Prostate gland (tissue), 2 donors: ENCODE results near the gene P2RY2. TPM values are rescaled to one million over a fixed set of nuclear protein-coding genes. Genes with fewer than 3 reads are reported as not detected.

Experiments
- DNase-seq: peaks from one replicate; pipeline ENCODE4 v3.0.0-alpha.2; 2019; ENCODE audit warnings: low spot score
- H3K27ac ChIP-seq, 2 donors: fragments of 200-600 bp; sonication (generic); 2 replicates each; pipeline ENCODE4 v1.5.1; 2017 to 2019
- H3K27me3 ChIP-seq: fragments of 200-600 bp; sonication (generic); replicated peaks from 2 replicates; pipeline ENCODE4 v1.5.1; 2019; ENCODE audit not compliant: insufficient read depth
- H3K36me3 ChIP-seq, 2 donors: fragments of 200-600 bp; sonication (generic); 1 replicate in 1 of 2; 2 replicates in 1 of 2; pipeline versions ENCODE4 v1.5.1 to v1.8.1; 2017 to 2019
- H3K4me1 ChIP-seq: fragments of 200-600 bp; sonication (generic); replicated peaks from 2 replicates; pipeline ENCODE4 v1.5.1; 2019
- H3K4me3 ChIP-seq, 2 donors: fragments of 200-600 bp; sonication (generic); 2 replicates each; pipeline ENCODE4 v1.5.1; 2017 to 2019
- H3K9me3 ChIP-seq: fragments of 200-600 bp; sonication (generic); 2 replicates; pipeline ENCODE4 v1.5.1; 2017
- POLR2A ChIP-seq: fragments of 450-650 bp; IDR thresholded peaks from one replicate; pipeline ENCODE4 v1.6.1; 2016; ENCODE audit warnings: antibody characterized with exemption, mild to moderate bottlenecking
- POLR2AphosphoS5 ChIP-seq: sonication (generic); formaldehyde crosslinking; IDR thresholded peaks from one replicate; pipeline ENCODE4 v1.6.1; 2017; ENCODE audit warnings: antibody characterized with exemption
- WGBS: methylation state at CpG from one replicate; pipeline ENCODE4 v1.1.5; 2018; 5-methylcytosine and 5-hydroxymethylcytosine counted together
- intact Hi-C: fragments of 100-400 bp; cut with DNase I; formaldehyde crosslinking; loops from one replicate; pipeline ENCODE4 v1.14.2; 2022
- total RNA-seq, 2 donors: library from RNA; depleted of rRNA; stranded (reverse); fragments of >200 nt; gene quantifications; one replicate each; pipeline ENCODE4 v1.1.0, GENCODE V29; 2016
- TF ChIP-seq, protein P1 (sequence below), 4 experiments: fragments of 200-600 bp in 2 of 4; fragments of 450-650 bp in 2 of 4; sonication (generic) in 2 of 4; IDR thresholded peaks; 1 replicate in 3 of 4; 2 replicates in 1 of 4; pipeline ENCODE4 v1.5.1; 2016 to 2019; ENCODE audit warnings: antibody characterized with exemption in 4 of 4, mild to moderate bottlenecking in 2 of 4, moderate library complexity in 2 of 4

P2RY2 gene
- total RNA-seq, 2 donors from 2014 or later = 2.7 to 3.5 TPM

DNA sequence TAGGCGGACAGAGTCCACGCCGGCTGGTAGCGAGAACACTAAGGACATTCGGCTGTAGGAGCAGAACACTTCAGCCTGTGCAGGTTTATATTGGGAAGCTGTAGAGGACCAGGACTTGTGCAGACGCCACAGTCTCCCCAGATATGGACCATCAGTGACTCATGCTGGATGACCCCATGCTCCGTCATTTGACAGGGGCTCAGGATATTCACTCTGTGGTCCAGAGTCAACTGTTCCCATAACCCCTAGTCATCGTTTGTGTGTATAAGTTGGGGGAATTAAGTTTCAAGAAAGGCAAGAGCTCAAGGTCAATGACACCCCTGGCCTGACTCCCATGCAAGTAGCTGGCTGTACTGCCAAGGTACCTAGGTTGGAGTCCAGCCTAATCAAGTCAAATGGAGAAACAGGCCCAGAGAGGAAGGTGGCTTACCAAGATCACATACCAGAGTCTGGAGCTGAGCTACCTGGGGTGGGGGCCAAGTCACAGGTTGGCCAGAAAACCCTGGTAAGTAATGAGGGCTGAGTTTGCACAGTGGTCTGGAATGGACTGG lies 17.2 kb downstream of the P2RY2 start:
- intact Hi-C loops = no loop called here
- TF ChIP-seq, protein P1, sequence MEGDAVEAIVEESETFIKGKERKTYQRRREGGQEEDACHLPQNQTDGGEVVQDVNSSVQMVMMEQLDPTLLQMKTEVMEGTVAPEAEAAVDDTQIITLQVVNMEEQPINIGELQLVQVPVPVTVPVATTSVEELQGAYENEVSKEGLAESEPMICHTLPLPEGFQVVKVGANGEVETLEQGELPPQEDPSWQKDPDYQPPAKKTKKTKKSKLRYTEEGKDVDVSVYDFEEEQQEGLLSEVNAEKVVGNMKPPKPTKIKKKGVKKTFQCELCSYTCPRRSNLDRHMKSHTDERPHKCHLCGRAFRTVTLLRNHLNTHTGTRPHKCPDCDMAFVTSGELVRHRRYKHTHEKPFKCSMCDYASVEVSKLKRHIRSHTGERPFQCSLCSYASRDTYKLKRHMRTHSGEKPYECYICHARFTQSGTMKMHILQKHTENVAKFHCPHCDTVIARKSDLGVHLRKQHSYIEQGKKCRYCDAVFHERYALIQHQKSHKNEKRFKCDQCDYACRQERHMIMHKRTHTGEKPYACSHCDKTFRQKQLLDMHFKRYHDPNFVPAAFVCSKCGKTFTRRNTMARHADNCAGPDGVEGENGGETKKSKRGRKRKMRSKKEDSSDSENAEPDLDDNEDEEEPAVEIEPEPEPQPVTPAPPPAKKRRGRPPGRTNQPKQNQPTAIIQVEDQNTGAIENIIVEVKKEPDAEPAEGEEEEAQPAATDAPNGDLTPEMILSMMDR (IDR thresholded peaks at IDR 0.05) = no peak
- TF ChIP-seq POLR2A = no peak
- no peak for TF ChIP-seq POLR2AphosphoS5
- Histone ChIP-seq H3K27me3 (no peaks in the 10 kb centered on the region), H3K9me3 (no peaks in the 10 kb centered on the region), H3K27ac (no peak overlapping the region), H3K4me3 (no peak overlapping the region), H3K4me1 (no peaks in the 10 kb centered on the region), H3K36me3 (no peaks in the 10 kb centered on the region)
- DNase-seq = no peak
- WGBS = 90% methylated on average over 8 of the region's 8 CpGs

DNA sequence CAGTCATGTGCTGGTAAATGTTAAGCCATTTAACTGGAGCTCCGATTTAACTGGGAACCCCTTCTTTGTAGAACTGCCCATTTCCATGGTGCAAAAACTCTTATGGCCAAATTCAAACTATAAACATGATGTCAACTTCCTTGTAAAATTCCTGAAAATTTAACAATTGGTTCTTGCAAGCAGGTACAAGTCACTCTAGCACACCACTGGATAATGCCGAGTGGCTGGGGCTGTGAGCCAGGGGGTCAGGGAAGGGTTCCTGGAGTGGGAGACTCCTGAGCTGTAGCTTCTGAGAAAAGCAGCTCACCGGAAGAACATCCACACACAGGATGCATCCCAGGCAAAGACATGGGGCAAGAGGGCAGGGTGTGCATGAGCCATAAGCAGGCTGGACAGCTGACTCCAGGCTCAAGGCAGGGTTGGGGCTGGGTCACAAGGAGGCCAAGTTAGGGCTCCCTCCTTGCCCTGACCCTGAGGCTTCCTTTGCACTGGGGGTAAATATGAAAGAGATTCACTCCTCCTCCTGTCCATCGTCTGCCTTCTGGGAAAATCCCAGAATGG lies 18.2 kb downstream of the P2RY2 start:
- 58% methylated on average over 4 of the region's 4 CpGs for WGBS
- peak; percentile 59 for TF ChIP-seq POLR2AphosphoS5
- TF ChIP-seq, protein P1 (IDR thresholded peaks at IDR 0.05) = no peak
- no peaks in the 10 kb centered on the region for H3K4me1 ChIP-seq
- H3K36me3 ChIP-seq = no peaks in the 10 kb centered on the region
- H3K4me3 ChIP-seq = no peak overlapping the region
- peak overlapping the region in 1 of 2 donors; percentile 5 for H3K27ac ChIP-seq
- H3K27me3 ChIP-seq = no peaks in the 10 kb centered on the region
- no peaks in the 10 kb centered on the region for H3K9me3 ChIP-seq
- DNase-seq = peak; percentile 34
- intact Hi-C loops = no loop called here

DNA sequence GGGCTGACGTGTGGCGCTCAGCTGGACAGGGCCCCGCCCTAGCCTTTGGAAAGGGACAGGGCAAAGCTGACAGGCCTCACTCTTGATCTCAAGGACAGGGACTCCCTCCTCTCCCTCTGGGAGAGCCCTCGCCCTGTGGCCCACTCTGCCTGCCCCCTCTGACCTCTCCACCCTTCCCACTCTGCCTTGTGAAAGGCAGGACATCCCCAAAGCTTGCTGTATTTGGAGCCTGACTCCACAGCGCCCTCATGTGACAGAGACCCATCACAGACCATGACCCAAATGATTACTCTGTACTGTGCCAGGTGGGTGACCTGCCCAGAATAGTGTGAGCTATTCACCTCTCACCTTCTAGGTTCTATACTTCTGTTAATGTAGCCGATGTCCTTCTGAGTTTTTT lies 18.8 kb downstream of the P2RY2 start:
- WGBS = 67% methylated on average over 6 of the region's 6 CpGs
- Histone ChIP-seq H3K4me1 (no peaks in the 10 kb centered on the region), H3K36me3 (no peaks in the 10 kb centered on the region), H3K9me3 (no peaks in the 10 kb centered on the region), H3K27ac (peak overlapping the region in 1 of 2 donors; percentile 5), H3K4me3 (no peak overlapping the region), H3K27me3 (no peaks in the 10 kb centered on the region)
- DNase-seq = no peak
- intact Hi-C loops = no loop called here
- TF ChIP-seq POLR2A (no peak), POLR2AphosphoS5 (no peak)
- TF ChIP-seq, protein P1 (IDR thresholded peaks at IDR 0.05) = peak in 2 of 4 experiments; percentile 37 to 63

DNA sequence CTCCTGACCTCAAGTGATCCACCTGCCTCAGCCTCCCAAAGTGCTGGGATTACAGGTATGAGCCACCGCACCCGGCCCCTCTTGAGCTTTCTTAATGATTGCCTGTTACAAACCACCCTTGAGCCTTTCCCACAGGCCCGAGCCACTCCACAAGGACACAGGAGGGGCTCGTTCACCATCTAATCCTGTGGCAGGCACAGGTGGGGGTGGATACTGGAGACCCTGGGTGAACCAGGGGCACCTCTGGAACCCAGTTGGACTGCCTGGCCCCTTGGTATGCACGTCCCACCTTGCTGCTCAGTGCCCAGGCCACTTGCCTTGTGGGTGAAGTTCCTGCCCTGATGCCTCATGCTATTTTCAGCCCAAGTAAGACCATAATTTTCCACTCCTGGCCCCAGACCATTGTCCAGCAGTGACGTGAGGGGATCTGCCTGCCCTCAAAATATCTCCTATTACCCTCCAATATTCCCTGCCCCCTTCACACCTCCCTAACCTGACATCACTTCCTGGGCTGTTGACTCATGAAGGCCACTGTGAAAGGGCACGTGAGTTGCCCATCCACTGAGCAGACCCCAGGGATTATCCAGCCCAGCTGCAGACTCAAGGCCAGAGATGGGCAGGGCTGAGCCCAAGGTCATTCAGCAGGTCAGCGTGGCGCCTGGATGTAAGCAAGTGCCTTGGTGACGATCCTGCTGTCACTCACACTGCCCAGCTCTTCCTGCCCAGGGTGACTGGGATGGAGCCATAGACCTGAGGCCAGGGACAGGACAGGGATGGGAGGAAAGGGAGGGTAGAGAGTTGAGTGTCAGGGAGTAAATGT lies 19.6 kb downstream of the P2RY2 start:
- no peaks in the 10 kb centered on the region for H3K36me3 ChIP-seq
- no peak overlapping the region for H3K4me3 ChIP-seq
- no peak for TF ChIP-seq POLR2A
- TF ChIP-seq, protein P1 (IDR thresholded peaks at IDR 0.05) = no peak
- TF ChIP-seq POLR2AphosphoS5 = no peak
- no peaks in the 10 kb centered on the region for H3K4me1 ChIP-seq
- intact Hi-C loops = no loop called here
- H3K9me3 ChIP-seq = no peaks in the 10 kb centered on the region
- H3K27ac ChIP-seq = no peak overlapping the region
- no peak for DNase-seq
- 84% methylated on average over 10 of the region's 10 CpGs for WGBS
- no peaks in the 10 kb centered on the region for H3K27me3 ChIP-seq

DNA sequence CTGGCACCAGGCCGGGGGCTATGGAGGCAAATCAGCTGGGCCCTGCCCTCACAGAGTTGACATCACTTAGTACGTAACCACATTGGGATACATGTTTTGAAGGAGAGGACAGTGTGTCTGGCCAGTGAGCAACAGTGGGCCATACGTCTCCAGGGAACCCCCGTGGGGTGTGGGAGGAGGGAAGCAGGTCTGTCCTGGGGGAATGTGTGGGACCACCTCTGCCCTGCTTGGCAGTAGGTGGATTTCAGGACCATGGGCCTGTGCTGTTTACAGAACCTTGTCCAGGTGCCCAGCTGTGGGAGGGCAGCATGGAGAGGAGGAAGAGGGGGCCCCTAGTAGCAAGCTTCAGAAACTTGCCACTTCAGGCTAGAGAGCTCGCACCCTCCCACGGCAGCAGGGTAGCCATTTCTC lies 21.0 kb downstream of the P2RY2 start:
- no peak for DNase-seq
- Histone ChIP-seq H3K27me3 (no peaks in the 10 kb centered on the region), H3K36me3 (no peaks in the 10 kb centered on the region), H3K4me1 (no peaks in the 10 kb centered on the region), H3K27ac (no peak overlapping the region), H3K9me3 (no peaks in the 10 kb centered on the region), H3K4me3 (no peak overlapping the region)
- TF ChIP-seq, protein P1 (IDR thresholded peaks at IDR 0.05) = no peak
- TF ChIP-seq POLR2A (no peak), POLR2AphosphoS5 (no peak)
- intact Hi-C loops = no loop called here
- WGBS = 95% methylated on average over 6 of the region's 6 CpGs
